NCI-H1930 (cell line): Measurements from ENCODE around the gene P4HA2.

Experiments used
- DNase-seq, 2 experiments: peaks; one replicate each; lab custom pipeline; 2025; lab: John Stamatoyannopoulos, UW

P4HA2 gene

DNA sequence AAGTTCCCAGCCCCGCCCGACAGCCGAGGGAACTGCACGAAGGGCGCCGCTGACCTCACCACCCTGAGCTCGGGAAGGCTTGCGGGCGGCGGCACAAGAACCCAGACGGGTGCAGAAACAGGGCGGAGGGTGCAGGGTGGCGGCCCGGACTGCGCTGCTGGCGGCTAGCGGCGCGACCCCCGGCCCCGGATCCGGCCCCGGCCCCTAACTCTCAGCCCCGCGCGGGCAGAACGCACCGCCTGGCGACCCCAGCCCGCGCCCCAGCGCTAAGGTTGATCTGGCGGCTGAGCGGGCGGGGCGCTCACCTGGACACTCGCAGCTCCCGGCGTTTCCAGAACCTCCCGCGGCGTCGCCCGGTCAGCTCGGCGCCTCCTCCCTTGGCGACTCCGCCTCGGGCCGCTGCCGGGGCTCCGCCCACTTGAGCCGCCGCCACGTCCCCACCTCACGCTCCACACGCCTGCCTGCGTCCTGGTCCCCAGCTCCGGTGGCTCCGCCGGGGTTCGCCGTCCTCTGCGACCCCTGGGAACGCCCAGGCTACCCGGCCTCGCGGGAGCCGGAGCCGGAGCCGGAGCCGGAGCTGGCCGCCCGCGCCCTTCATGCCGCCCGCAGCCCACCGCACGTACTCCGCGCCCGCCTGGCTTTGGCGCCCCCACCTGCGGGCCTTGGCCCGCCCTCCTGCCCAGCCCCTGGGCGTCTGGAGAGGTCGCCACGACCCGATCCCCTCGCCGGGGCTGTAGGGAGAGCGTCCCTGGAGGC is at the start of gene P4HA2:
Gene P4HA2, minus strand, starts transcription at position 369 of the 756 bp plus-strand sequence. CDS start 9,227 bp downstream, outside the sequence.
- DNase-seq = peak; percentile 51 to 56

DNA sequence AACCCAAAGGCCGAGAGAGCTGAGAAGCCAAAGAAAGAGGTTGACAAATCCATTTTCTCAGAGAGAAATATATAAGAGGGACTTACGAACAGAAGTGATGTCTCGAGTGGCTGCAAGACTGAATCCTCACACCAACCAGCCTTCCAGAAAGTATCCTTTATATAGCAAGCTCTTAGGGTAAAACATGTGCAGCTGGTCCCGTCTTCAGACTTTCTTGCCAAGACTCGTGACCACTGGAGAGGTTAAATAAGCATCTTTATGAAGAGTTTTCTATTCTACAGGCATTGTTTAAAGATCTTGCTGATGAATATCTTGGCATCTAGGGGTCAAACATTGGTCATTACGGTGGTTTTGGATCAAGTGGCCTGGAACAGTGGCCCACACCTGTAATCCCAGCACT is 49.6 kb upstream of the P4HA2 start:
- DNase-seq = no peak

DNA sequence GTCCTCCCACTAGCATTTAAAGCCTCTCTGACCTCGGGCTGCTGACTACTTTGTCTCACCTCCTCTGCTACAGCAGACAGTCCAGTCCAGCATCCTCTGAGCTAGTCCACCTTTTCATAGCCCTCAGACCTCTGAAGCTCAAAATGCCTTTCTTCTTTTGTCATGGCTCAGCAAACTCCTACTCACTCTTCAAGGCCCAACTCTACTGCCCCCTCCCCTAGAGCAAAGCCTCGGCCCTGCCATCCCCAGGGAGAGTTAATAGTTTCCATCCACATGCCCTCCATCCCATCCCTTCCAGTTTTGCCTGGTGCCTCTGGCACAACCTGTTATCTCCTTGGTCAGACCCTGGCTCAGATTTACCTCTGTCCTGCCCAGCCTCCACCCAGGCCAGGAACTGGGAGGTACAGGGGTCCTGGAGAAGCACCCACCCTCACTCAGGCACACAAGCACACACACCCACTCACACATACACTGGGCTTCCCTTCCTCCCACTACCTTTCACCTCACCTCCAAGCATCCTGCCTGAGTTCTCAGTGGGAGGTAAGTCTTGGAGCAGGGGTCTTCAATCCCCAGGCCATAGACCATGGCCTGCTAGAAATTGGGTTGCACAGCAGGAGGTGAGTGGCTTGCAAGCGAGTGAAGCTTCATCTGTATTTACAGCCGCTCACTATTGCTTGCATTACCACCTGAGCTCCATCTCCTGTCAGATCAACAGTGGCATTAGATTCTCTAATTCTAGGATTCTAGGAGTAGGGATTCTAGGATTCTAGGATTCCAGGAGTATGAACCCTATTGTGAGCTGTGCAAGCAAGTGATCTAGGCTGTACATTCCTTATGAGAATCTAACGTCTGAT is 47.9 kb upstream of the P4HA2 start:
- DNase-seq = no peak

DNA sequence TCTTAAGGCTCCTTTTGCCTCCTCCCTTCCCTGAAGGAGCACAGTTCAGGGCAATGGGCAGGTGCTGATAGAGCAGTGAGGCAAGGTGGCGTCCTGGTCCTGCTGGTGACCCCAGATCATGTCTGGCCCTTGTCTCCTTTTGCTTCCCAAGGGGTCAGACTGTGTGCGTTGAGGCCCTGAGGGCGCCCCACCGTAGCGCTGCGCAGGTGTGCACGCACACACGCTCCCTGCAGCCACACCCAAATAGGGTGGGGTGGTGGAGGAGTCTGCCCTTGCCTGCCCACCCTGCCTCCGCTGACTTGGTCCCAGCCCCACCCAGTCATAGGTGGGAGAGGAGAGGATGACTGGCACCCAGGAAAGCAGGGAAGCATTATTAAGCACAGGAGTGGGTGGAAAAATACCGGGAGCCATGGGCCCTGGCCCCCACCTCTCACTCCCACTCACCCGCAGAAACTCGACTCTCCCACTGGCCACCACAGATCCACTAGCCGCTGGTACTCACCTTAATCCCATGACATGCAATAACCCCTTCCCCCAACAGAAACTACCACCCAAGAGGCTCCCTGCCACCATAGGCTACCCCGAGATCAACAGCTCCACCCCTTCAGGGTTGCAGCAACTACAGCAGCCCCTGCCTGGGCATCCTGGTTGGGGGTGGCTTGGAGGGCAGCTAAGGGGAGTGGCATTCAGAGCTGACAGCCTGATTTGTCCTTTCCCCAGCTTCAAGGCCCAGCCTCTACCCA is 46.6 kb upstream of the P4HA2 start:
- no peak for DNase-seq

DNA sequence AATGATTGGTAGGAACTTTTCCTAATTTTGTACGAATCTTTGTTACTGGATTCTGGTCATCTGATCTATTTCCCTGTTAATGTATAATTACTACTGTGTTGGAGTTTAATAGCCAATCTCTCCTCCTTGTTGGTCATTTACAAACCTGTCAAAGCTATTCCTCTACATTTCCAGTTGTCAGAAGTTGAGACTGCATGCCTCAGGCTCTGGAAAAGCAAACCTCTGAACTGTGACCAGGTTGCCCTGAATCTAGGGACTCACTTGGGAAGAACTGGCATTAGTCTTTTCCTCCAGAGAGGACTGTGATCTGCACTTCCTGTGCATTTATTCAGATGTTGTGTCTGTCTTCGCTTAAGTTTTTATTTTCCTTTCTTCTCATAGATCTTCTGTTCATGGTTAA is 46.0 kb upstream of the P4HA2 start:
- DNase-seq = no peak

DNA sequence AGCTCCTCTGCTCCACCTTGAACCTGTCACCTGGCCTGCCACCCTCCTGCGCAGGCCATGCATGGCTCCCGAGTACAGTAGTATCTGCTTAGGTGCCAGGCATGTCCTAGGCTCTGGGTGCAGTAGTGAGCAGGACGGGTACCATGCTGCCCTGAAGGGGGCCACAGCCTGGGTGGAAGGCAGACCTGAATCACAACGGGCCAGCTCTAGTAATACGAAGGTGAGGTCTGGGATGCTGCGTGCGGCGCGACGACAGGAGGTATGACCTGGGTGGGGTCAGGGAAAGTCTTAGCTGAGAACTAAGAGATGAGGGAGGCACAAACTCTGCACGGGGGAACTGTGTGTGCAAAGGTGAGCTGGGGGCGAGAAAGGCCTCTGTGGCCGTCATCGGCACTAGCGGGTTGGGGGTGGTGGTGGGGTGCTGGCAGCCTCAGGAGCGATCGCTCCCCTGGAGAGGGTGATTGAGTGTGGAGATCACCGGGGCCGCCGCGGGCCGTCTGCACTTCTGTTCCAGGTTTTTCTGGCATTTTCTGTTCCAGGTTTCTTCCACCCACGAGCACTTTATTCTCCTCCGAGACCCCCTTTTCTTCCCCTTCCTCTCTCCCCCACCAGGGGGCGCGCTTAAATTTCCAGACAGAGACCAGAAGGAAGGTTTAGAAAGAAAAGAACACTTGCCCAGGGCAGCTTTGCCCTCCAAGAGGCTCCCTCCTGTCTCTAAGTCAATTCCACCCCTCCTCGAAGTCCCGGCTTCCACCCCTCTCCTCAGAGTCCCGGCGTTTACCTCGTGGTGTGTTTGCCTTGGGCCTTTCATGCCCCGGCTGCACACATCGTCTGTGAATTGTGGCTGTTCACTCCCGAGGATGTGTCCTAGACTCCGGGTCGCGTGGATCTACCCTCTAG is 44.9 kb upstream of the P4HA2 start:
- peak in 1 of 2 experiments; percentile 19 for DNase-seq

DNA sequence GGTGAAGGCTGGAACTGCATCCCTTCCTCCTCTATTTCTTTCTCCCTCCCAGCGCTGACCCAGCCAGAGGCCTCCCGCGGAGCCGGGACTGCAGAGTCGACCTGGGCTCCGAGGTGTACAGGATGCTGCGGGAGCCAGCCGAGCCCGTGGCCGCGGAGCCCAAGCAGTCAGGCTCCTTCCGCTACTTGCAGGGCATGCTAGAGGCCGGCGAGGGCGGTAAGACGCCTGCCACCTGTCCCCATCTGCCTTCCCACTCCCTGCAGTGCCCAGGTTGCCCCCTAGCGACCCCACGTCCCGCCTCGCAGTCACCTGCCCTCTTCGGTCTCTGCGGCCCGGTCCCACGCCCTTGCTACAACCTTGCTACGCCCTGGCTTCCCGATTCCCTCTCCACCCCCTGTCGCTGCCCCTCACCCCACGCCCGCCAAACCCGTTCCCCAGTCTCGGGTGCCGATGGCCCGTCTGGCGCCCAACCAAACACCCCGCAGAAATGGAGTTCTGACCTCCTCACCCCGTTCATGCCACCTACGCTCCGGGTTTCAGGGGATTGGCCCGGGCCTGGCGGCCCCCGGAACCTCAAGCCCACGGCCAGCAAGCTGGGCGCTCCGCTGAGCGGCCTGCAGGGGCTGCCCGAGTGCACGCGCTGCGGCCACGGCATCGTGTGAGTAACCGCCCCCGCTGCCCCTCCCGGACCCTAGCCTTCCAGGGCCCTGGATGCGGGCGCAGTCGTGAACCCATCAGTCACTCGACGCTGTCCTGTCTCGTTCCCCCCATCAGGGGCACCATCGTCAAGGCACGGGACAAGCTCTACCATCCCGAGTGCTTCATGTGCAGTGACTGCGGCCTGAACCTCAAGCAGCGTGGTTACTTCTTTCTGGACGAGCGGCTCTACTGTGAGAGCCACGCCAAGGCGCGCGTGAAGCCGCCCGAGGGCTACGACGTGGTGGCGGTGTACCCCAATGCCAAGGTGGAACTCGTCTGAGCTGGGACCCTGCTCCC is 43.9 kb upstream of the P4HA2 start:
- no peak for DNase-seq

DNA sequence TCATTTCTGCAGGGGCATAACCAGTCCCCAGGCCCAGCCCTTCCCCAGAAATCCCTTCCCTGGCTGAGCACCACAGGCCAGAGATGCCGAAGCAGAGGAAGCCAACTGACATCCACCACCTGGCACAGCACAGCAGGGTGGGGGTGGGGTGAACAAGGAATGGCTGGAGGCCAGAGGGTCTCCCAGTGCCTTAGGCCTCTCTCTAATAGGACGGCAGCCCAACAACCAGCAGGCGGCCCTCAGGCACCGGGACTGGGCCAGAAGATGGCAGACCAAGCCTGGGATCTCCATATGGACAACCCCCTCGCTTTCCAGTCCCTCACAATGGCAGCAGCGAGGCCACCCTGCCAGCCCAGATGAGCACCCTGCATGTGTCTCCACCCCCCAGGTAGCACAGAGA is 43.1 kb upstream of the P4HA2 start:
- no peak for DNase-seq

DNA sequence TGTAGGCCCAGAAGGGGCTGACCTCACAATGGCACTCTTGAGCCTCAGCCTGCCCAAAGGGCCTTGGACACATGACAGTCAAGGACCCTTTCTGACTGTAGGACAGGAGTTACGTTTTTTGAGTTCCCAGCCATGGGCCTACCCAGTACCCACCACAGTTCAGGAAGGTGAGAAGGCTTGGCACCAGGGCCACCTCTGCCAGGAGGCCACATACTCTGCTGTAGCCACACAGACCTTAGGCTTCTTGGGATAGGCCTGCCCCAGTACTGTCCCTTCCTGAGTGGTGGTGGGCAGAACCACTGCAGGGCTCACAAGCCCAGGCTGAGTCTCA is 42.6 kb upstream of the P4HA2 start:
- DNase-seq = no peak

DNA sequence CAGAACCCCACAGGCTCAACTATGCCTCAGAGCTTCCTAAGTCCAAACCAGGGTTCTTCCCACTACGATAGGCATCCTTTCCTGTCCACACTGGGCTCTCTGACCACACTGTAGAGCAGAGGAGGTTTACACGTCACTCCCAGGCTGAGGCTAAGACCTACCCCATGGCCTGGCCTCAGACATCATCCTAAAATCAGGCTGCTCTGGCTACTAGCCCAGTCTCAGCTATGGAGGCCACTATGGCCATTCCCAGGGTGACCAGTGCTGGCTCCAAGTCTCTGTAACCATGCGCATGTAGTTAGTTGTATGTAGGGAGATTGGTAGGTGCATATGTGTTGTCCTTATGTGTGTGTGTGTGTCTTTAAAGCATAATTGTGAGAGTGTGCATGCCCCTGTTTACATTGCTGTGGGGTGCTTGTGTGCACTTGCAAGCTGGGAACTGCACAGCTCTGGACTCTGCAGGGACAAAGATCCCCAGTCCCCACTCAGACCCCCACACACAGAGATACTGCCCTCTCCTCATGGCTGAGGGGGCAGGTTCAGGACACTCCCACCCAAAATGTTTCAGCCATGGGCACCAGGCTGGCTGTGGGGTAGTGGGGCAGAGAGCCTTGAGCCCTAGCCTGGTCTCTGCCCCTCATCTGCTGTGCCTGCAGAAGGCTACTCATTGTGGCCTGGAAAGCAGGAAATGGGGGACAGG is 42.1 kb upstream of the P4HA2 start:
- DNase-seq = no peak

DNA sequence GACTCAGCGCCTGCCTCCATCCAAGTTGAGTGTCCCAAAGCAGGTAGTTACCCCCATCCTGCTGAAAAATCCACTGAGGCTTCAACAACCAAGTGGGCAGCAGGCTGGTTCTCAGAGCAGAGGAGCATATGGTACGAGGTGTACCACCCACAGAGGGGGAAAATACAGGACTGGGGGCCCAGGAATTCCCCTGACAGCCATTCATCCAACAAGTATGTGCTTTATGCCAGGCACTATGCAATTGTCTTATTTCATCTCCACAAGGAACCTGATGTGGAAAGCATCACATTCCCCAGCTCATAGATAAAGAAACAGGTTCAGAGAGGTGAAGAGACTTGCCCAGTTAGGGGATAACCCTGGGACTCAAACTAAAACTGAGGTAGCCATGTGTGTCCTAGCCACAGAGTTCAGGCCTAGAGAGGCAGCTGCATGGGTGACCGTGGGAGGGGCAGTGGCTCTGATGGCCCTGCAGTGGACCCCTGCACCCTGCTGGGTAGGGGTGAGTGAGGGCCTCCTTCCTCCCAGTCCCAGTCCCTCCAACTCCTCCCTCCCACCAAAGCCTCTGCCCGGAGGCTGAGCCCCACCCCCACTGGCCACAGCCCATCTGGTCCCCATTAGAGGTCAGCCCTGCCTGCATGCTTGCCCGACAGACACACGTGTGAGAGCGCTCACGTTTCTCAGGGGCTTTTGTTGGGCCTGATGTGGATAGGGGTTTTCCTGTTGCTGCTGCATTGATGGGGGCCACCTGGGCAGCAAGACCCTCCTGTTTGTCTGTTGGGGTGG is 41.3 kb upstream of the P4HA2 start:
- no peak for DNase-seq

DNA sequence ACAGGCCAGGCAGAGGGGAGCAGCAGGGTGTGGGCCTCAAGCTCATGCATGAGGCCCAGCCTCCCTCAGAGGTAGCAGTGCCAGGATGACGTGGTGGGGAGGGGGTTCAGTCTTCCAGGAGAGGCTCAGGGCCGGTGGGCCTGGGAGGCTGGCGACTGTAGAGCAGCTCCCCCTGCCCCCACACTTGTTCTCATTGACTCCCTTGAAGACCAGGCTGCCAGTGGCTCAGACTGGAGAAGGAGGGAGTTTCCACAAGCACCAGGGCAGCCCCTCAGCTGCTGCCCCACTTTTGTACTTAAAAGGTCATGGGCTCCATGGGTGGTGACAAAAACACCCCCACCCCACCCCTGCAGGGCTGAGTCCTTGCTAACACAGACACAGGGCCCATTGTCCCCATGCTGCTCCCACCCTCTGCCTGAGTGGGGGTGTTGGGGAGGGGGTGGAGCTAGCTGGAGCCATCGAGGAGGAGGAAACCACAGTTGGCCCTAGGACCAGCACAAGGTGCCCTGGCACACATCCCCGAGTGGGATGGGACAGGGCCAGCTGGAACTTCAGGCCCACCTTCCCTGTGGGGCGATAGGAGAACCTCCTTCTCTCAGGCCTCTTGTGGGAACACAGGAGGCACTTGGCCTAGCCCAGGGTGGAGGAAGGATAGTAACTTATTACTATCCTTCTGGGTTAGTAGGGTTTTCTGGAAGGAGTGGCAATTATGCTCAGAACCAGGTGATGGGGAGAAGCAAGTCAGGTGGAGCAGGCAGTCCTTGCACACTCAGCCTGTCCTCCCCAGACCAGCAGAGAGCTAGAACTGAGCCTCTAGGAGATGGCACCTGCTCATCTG is 40.5 kb upstream of the P4HA2 start:
- no peak for DNase-seq

DNA sequence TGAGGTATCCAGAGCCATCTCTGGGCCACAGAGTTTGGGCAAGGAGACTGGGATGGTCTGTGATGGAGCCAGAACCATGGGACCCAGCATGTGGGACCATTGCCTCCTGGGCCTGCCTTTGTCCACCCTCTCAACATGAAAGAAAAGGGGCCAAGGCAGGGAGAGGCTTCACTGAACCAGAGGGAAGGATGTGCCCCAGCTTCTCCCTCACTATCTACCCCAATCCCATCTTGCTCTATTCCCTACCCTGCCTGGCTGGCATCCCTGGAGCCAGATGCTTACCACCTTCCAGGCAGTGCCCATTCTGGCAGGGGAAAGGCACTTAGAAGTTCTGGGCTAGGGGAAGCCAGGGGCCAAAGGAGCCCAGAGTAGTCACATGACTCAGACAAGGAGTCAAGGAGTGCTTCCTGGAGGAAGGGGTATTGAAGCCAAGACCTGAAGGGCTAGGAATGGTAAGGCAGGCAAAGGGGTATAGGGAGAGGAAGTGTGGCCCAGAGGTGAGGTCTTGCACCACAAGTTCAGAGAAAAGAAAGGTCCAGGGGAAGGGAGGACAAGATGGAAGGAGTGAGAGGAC is 39.6 kb upstream of the P4HA2 start:
- DNase-seq = no peak

DNA sequence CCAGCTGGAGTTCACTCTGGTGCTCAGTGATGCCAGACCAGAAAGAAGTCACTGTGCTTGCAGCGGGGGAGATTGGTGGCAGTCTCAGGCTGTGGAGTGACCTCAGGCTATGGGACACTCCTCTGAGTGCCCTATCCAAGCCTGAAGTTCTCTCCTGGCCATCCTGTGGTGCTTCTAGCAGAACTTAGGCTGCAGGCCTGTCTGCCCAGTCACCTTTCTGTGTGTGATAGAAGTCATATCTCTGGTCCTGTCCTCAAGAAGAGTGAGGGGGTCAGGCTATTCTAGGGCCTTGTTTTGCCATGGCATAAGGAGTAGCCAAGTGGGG is 39.1 kb upstream of the P4HA2 start:
- no peak for DNase-seq

DNA sequence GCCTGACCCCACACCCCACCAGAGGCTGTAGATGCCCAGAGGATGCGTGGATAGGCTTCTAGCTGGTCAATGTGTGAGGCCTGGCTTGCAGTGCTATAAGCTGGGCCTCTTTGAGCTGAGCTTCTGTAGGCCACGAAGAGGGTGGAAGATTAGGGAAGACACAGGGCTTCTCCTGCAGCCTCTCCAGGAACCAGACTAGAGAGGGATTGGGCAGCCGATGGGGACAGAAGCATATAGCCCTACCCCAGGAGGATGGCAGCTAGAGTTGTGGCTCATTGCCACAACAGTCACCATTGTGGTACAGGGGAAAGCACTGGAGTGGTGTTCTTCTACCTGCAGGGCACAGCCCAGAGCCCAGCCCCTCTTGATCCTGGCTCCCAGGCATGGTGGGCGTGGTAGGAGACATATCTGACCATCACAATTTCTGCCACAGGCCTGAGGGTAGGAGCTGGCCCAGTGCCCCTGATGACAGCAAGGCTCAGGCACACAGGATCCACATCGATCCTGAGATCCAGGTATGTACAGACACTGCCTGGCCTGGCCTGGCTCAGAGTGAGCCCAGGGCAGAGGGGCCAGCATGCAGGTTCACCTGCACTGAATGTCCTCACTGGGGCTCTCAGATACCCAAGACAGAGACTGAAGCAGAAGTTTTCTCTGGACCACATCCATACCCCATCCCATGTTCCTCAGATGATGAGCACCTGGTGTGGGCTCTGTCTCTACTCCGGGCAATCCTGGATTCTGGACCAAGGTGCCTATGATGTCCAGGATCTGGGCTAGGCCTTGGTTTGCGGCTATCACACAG is 38.6 kb upstream of the P4HA2 start:
- DNase-seq = no peak

DNA sequence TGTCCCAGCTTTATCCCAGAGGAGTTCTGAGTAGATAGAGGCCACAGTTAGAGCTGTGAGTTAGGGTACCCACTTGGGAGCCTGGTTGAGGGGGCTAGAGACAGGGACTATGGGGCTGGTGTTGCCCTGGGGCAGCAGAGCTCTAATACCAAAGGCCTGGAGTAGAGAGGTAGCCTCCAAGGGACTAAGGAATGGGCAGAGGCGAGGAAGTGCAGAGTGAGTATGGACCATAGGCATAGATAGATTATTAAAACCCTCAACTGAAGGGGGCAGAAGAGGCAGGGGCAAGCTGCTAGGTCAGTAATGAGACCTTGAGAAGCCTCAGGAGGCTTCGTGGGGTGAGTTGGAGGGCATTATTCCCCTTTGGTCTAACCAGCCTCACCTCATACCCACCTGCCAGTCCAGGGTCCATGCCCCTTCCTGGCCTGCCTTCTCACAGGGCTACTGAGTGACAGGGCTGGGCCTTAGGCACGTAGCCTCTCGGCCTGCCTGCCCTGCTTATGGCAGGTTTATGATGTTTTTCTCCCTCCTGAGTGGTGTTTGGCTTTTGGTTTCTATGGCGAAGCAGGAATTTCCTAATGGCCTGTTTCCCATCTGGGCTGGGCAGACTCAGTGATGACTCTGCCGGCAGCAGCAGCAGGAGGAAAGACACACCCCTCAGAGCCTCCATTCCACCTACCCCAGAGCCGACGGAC is 37.8 kb upstream of the P4HA2 start:
- no peak for DNase-seq
